ENCODE data around the gene ATP2B2.

The ATP2B2 gene

GRCh38 chr3:10528046-10528445 is 22.7 kb upstream of the ATP2B2 start:
- no peaks in the 10 kb centered on the region for H3K36me3 ChIP-seq
- H3K27me3 ChIP-seq: no peaks in the 10 kb centered on the region
- no peaks in the 10 kb centered on the region for H3K9me3 ChIP-seq
- DNase-seq: no peak
- H3K4me3 ChIP-seq (ENCODE audit: low read depth, low read length): no peak overlapping the region
- no peaks in the 10 kb centered on the region for H3K4me1 ChIP-seq
- TF ChIP-seq CTCF (IDR thresholded peaks at IDR 0.05; ENCODE audit: low read depth, low read length): no peak

GRCh38 chr3:10527295-10528001 is 22.1 kb upstream of the ATP2B2 start:
- H3K4me3 ChIP-seq (ENCODE audit: low read depth, low read length): no peak overlapping the region
- no peak for DNase-seq
- H3K27me3 ChIP-seq: no peaks in the 10 kb centered on the region
- H3K9me3 ChIP-seq: no peaks in the 10 kb centered on the region
- no peaks in the 10 kb centered on the region for H3K36me3 ChIP-seq
- no peaks in the 10 kb centered on the region for H3K4me1 ChIP-seq
- no peak for TF ChIP-seq CTCF (IDR thresholded peaks at IDR 0.05; ENCODE audit: low read depth, low read length)

GRCh38 chr3:10526366-10526765 is 21.0 kb upstream of the ATP2B2 start:
- Histone ChIP-seq H3K27me3 (no peaks in the 10 kb centered on the region), H3K4me3 (ENCODE audit: low read depth, low read length) (no peak overlapping the region), H3K9me3 (no peaks in the 10 kb centered on the region), H3K4me1 (no peaks in the 10 kb centered on the region), H3K36me3 (no peaks in the 10 kb centered on the region)
- DNase-seq: no peak
- no peak for TF ChIP-seq CTCF (IDR thresholded peaks at IDR 0.05; ENCODE audit: low read depth, low read length)

- no peaks in the 10 kb centered on the region for H3K9me3 ChIP-seq
- no peaks in the 10 kb centered on the region for H3K27me3 ChIP-seq
- no peaks in the 10 kb centered on the region for H3K36me3 ChIP-seq
- TF ChIP-seq CTCF (IDR thresholded peaks at IDR 0.05; ENCODE audit: low read depth, low read length): no peak
- DNase-seq: no peak
- no peaks in the 10 kb centered on the region for H3K4me1 ChIP-seq
- H3K4me3 ChIP-seq (ENCODE audit: low read depth, low read length): no peak overlapping the region
Observed at GRCh38 chr3:10524799-10525301, 19.5 kb upstream of the ATP2B2 start.

- Histone ChIP-seq H3K4me3 (ENCODE audit: low read depth, low read length) (no peak overlapping the region), H3K4me1 (no peaks in the 10 kb centered on the region), H3K27me3 (no peaks in the 10 kb centered on the region), H3K9me3 (no peaks in the 10 kb centered on the region), H3K36me3 (no peaks in the 10 kb centered on the region)
- no peak for TF ChIP-seq CTCF (IDR thresholded peaks at IDR 0.05; ENCODE audit: low read depth, low read length)
- DNase-seq: no peak
Observed at GRCh38 chr3:10524270-10524669, 18.9 kb upstream of the ATP2B2 start.

GRCh38 chr3:10523561-10523960 is 18.2 kb upstream of the ATP2B2 start:
- no peaks in the 10 kb centered on the region for H3K9me3 ChIP-seq
- DNase-seq: no peak
- H3K27me3 ChIP-seq: no peaks in the 10 kb centered on the region
- TF ChIP-seq CTCF (IDR thresholded peaks at IDR 0.05; ENCODE audit: low read depth, low read length): no peak
- H3K4me1 ChIP-seq: no peaks in the 10 kb centered on the region
- no peak overlapping the region for H3K4me3 ChIP-seq (ENCODE audit: low read depth, low read length)
- no peaks in the 10 kb centered on the region for H3K36me3 ChIP-seq

All from BE2C (cell line).